Right kidney (tissue), 1 donor: Measurements from ENCODE around the gene ARF1.
A peak's percentile ranks its signal among the peaks of the same experiment; 100 is the strongest.
"Not testable (repeated sequence)": the region's sequence is repeated elsewhere in the genome, so short reads cannot be mapped to it uniquely, and the experiment has no call there.

Experiments
- DNase-seq: peaks from one replicate; pipeline ENCODE4 v3.0.0-alpha.2; 2016

ARF1 gene

GRCh38 chr1:228101994-228102790 lies 19.7 kb downstream of the ARF1 start:
- peak; percentile 59 for DNase-seq

- DNase-seq: peak; percentile 96
Observed at GRCh38 chr1:228102791-228103620, 20.5 kb downstream of the ARF1 start, which contains the start of gene C1orf35. TSS of gene C1orf35 (minus strand) at chr1:228103325. CDS start at chr1:228103227, 98 bp downstream.

GRCh38 chr1:228104526-228105269 lies 22.2 kb downstream of the ARF1 start:
- no peak for DNase-seq

- DNase-seq: no peak
Observed at GRCh38 chr1:228105270-228105995, 22.9 kb downstream of the ARF1 start.

GRCh38 chr1:228105996-228106799 lies 23.7 kb downstream of the ARF1 start:
- DNase-seq: no peak

- DNase-seq: no peak
Observed at GRCh38 chr1:228106800-228107054, 24.2 kb downstream of the ARF1 start.

- DNase-seq: no peak
Observed at GRCh38 chr1:228107636-228108035, 25.1 kb downstream of the ARF1 start.

- no peak for DNase-seq
Observed at GRCh38 chr1:228108055-228108690, 25.7 kb downstream of the ARF1 start.

- no peak for DNase-seq
Observed at GRCh38 chr1:228108742-228109072, 26.2 kb downstream of the ARF1 start.

GRCh38 chr1:228109073-228109961 lies 26.8 kb downstream of the ARF1 start, which contains the start of gene MRPL55:
TSS of gene MRPL55 (minus strand) at chr1:228109299. CDS start at chr1:228108260, 1,039 bp downstream.
- DNase-seq: peak; percentile 84

- DNase-seq: peak; percentile 31
Observed at GRCh38 chr1:228109962-228110488, 27.5 kb downstream of the ARF1 start.

GRCh38 chr1:228110556-228110955 lies 28.0 kb downstream of the ARF1 start:
- no peak for DNase-seq

GRCh38 chr1:228111315-228111714 lies 28.8 kb downstream of the ARF1 start:
- DNase-seq: not testable (repeated sequence)

- DNase-seq: no peak
Observed at GRCh38 chr1:228112167-228112566, 29.7 kb downstream of the ARF1 start.

- DNase-seq: no peak
Observed at GRCh38 chr1:228112617-228113016, 30.1 kb downstream of the ARF1 start.

GRCh38 chr1:228114827-228115226 lies 32.3 kb downstream of the ARF1 start:
- DNase-seq: no peak

GRCh38 chr1:228117335-228117734 lies 34.8 kb downstream of the ARF1 start:
- DNase-seq: no peak

GRCh38 chr1:228118040-228118439 lies 35.5 kb downstream of the ARF1 start:
- no peak for DNase-seq

- DNase-seq: no peak
Observed at GRCh38 chr1:228120351-228120750, 37.8 kb downstream of the ARF1 start.
